HG03095 (cell line): ENCODE data around the gene ALG5.

Source experiments
- ATAC-seq: cut with Tn5 transposase; IDR thresholded peaks from one replicate; pipeline ENCODE4 v1.9.1; 2021; ENCODE audit warnings: moderate library complexity; ENCODE audit not compliant: unreplicated experiment

Gene ALG5

GRCh38 chr13:36999054-36999714, at the start of gene ALG5:
Gene ALG5, minus strand, starts transcription at chr13:36999340. Its CDS starts 40 bp downstream, at chr13:36999300.
- ATAC-seq: peak; percentile 67

GRCh38 chr13:37047846-37048245, 48.7 kb upstream of the ALG5 start:
- ATAC-seq: no peak

GRCh38 chr13:37047032-37047431, 47.9 kb upstream of the ALG5 start:
- no peak for ATAC-seq

GRCh38 chr13:37046062-37046461, 46.9 kb upstream of the ALG5 start:
- no peak for ATAC-seq

- no peak for ATAC-seq
These were observed 41.6 kb upstream of the ALG5 start for GRCh38 chr13:37040789-37041188.

GRCh38 chr13:37039896-37040295, 40.8 kb upstream of the ALG5 start:
- ATAC-seq: no peak

GRCh38 chr13:37037241-37037640, 38.1 kb upstream of the ALG5 start:
- ATAC-seq: no peak

- no peak for ATAC-seq
These were observed 30.5 kb upstream of the ALG5 start for GRCh38 chr13:37029617-37030016.

- no peak for ATAC-seq
These were observed 28.5 kb upstream of the ALG5 start for GRCh38 chr13:37027639-37028038.

- ATAC-seq: no peak
These were observed 27.6 kb upstream of the ALG5 start for GRCh38 chr13:37026771-37027170.

- ATAC-seq: no peak
These were observed 24.7 kb upstream of the ALG5 start for GRCh38 chr13:37023871-37024270.

- no peak for ATAC-seq
These were observed 15.5 kb upstream of the ALG5 start for GRCh38 chr13:37014609-37015008.

- ATAC-seq: no peak
These were observed 12.6 kb upstream of the ALG5 start for GRCh38 chr13:37011788-37012187.

GRCh38 chr13:37011002-37011401, 11.9 kb upstream of the ALG5 start:
- ATAC-seq: no peak

GRCh38 chr13:37010424-37010823, 11.3 kb upstream of the ALG5 start:
- ATAC-seq: no peak

- ATAC-seq: no peak
These were observed 10.6 kb upstream of the ALG5 start for GRCh38 chr13:37009692-37010091.

- no peak for ATAC-seq
These were observed 2.7 kb upstream of the ALG5 start for GRCh38 chr13:37001921-37002250.

GRCh38 chr13:36998624-36999041, 507 bp downstream of the ALG5 start:
- no peak for ATAC-seq

- no peak for ATAC-seq
These were observed 1.3 kb downstream of the ALG5 start for GRCh38 chr13:36997716-36998427.

- ATAC-seq: no peak
These were observed 6.8 kb downstream of the ALG5 start for GRCh38 chr13:36992362-36992761.

GRCh38 chr13:36986462-36987240, 12.5 kb downstream of the ALG5 start:
- no peak for ATAC-seq

GRCh38 chr13:36981156-36981743, 17.9 kb downstream of the ALG5 start:
- peak; percentile 48 for ATAC-seq
